SIG-M5 treated with dmso at 0.1 percent for 504 hours (cell line): ENCODE data around the gene SDF4.
"Not testable (repeated sequence)": the region's sequence is repeated elsewhere in the genome, so short reads cannot be mapped to it uniquely, and the experiment has no call there.

Experiments used
- DNase-seq: peaks from one replicate; lab custom pipeline; 2025; ENCODE audit not compliant: unreplicated experiment; lab: John Stamatoyannopoulos, UW

SDF4 gene

DNA sequence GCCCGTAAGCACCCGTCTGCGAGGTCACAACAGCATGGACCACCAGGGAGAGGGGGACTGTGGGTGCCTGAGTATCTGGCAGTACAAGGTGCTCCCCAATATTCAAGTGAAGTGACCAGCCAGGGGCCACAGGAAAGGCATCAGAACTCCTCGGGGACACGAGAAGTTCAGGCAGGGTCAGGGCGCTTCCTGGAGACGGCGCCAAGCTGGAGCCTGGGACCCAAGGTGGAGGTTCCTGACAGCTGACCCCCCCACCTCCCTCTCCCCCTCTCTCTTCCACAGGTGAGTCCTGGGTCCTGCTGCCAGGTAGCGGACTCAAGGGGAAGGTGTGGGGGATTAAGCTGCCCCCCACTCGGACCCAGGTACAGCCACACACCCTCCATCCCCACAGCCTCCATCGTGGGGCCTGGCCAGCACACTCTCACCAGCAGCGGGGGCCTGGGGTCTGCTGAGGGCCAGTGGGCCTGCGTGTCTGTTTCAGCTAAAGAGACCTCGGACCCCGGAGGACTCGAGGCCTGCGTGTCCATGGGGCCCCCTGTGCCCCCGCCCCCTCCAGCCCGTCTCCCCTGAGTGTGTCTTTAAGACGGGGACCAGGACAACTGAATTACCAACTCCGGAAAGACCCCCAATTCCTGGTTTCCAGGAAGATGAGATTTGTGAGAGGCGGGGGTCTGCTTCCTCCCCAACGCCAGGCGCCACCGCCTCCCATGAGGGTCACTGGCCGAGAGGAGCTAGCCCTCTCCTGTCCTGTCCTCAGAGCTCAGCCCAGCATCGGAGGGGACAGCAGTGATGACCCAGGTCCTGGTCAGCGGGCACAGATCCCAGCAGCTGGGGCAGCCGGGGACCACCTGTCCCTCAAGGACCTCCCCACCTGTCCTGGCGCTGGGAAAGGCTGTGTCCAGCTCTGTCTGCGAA is 31.6 kb downstream of the SDF4 start:
- DNase-seq, result no peak

DNA sequence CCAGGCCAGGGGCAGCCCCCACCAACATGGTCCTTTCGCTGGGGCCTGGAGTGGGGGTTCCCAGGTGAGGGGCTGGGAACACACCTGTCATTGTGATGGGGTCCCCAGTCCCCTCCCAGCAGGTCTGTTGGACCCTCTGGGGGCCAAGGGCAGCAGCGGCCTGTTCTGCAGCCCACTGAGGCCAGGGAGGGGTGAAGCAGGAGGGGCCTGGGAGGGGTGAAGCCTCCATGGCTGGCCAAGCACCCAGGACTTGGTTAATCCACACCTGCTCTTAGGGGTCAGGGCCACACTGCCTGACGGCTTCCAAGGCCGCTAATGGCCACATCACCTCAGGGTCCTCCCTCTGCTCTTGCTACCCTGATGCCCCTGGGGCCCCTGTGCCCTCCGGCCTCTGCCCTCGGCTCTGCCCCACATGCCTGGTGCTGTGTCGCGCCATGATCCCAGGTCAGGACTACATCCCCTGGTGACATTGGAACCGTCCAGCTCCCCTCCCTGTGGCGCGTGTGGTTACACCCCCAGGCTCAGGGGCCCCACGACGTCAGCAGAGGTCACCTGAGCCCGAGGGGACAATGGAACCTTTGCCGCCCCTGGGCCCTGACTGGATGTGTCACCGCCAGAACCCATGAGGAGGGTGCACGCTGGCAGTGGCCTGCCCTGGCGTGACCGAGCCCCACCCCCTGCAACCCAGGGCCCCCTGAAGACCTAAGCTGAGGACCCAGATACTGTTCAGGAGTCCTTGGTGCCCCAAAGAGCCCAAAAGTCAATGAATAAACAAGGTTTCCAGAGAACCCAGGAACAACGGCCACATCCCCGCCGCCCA is 32.5 kb downstream of the SDF4 start:
- DNase-seq, result no peak

DNA sequence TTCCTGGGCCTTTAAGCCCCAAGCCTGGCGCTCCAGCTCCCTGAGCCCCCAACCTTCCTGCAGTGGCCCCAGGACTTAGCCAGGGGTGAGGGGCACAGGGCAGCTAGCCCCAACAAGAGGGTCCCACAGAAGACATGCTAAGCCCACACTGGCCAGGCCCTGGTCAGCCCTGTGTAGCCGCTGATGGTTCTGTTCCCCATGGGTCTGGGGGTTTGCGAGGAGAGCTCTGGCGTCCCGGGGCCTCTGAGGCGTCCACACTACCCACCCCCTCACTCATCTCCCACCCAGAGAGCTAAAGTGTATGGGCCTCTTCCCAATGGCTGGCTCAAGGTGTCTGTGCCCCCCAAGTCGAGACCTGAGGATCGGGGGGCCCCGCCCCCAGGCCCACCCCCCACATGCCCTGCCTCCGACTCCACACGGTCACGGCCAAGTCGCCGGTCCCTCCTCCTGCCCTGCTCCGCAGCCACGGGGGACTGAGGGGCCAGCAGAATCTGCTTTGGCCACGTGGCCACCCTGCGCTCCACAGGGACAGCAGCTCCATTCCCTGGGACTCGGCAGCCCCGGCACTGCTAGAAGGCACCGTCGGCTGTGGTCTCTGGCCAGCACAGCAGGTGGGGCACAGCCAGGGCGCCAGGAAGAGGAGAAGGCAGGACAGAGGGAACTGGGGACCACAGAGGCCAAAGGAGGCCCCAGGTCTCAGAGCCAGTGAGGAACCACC is 33.2 kb downstream of the SDF4 start:
- no peak for DNase-seq

DNA sequence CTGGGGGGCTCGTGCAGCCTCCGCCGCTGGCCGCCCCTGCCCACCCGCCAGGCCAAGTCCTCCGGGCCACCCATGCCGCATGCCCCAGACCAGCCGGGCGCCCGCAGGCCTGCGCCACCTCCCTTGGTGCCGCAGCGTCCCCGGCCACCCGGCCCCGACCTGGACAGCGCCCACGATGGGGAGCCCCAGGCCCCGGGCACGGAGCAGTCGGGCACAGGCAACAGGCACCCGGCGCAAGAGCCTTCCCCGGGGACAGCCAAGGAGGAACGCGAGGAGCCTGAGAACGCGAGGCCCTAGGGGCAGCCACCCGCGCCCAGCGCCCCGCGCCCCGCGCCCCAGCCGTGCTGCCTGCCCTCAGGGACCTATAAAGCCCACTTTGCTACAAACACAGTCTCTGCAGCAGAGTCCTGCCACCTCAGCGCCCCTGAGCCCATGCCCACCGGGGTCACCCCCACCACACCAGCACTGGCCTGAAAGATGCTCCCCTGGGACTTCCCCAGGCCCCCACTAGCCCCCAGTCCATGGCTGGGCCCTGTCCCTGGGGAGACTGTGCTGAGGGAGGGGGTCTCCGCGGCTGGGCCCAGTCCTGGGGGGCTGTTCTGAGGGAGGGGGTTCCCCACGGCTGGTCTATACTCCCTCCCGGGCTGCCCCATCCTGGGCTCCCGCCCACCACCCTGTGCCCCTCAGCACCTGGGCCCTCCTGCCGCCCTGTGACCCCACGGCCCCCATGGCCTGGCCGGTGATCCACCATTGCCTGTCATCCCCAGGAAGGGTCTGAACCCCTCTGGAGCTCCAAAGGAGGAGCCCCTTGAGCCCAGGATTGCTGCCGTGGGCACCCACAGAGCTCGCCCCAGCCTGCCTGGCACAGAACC is 34.0 kb downstream of the SDF4 start:
- DNase-seq, result no peak

DNA sequence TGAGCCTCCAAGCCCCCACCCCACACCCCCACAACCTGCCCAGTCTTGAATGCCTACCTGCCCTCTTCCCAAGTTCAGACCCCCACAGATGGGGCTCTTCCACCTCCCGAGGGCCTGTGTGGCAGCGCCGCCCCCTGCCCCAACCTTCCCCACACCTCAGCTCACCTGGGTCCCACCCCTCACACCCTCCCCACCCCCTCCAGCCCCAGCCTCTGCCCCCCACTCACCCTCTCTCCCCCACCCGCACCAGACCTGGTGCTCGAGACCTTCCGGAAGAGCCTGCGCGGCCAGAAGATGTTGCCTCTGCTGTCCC is 34.7 kb downstream of the SDF4 start:
- DNase-seq, result no peak

DNA sequence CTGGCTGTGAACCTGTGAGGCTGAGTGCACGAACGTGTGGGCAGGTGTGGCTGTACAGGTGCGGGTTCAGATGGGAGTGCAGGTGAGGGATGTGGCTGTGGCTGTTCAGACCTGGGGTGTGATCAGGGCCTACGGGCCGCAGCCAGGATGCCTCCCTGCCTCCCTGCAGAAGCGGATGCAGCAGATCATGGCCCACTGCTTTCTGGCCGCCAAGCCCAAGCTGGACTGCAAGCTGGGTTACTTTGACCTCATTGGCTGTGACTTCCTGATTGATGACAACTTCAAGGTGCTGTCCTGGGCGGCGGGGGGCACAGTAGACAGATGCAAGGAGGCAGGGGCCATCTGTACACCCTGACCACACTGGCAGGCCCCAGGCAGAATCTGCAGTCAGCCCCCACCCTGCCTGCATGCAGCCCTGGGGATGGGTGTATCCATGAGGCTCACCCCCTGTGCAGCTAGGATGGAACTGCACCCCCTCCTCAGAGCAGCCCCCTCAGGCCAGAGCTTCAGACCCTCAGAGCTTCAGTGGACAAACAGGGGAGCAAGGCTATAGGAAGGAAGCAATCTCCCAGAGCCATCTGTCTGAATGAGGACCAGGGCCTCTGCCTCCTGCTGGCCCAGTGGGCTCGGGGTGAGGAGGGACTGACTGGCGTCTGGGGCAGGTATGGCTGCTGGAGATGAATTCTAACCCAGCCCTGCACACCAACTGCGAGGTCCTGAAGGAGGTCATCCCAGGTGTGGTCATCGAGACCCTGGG is 35.2 kb downstream of the SDF4 start:
- DNase-seq, result no peak

DNA sequence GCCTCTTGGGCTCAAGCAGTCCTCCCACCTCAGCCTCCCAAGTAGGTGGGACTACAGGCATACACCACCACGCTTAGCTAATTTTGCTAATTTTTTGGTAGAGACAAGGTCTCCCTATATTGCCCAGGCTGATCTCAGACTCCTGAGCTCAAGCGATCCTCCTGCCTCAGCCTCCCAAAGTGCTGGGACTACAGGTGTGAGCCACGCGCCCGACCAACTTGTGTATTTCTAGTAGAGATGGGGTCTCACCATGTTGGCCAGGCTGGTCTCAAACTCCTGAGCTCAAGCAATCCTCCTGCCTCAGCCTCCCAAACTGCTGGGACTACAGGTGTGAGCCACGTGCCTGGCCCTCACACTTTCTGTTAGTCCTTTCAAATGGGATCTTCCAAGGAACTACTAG is 36.1 kb downstream of the SDF4 start:
- not testable (repeated sequence) for DNase-seq

DNA sequence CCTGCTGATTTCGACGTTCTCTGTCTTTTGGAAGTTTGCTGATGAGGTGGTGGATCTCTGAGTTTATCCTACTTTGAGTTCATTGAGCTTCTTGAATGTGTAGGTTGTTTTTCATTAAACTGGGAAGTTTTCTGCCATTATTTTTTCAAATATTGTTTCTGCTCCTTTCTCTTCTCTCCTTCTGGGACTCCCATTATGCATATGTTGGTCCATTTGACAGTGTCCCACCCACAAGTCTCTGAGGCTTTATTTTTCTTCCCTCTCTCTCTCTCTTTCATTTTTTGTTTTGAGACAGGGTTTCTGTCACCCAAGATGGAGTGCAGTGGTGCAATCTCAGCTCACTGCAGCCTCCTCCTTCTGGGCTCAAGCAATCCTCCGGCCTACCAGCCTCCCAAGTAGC is 37.1 kb downstream of the SDF4 start:
- DNase-seq, result no peak

DNA sequence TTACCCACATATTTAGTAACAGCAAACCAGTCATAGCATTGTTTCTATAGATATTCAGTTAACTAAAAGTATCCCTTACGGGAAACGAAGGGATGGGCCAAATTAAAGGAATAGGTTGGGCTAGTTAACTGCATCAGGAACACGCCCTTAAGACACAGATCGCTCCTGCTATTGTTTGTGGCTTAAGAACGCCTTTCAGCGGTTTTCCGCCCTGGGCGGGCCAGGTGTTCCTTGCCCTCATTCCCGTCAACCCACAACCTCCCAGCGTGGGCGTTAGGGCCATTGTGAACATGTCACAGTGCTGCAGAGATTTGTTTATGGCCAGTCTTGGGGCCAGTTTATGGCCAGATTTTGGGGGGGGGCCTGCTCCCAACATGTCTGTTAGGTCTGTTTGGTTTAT is 40.1 kb downstream of the SDF4 start:
- no peak for DNase-seq

DNA sequence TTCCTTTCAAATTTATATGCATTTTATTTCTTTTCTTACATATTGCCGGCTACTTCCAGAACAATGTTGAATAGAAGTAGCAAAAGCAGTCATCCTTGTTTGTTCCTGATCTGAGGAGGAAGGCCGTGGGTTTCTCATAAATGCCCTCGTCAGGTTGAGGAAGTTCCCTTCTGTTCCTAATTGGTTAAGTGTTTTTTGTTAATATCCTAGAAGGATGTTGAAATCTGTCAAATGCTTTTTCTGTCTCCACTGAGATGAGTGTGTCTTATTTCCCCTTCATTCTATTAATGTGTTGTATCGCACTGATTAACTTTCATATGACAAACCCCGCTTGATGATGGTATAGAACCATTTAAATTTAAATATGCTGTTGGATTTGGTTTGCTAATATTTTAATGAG is 42.7 kb downstream of the SDF4 start:
- DNase-seq, result peak; percentile 56

DNA sequence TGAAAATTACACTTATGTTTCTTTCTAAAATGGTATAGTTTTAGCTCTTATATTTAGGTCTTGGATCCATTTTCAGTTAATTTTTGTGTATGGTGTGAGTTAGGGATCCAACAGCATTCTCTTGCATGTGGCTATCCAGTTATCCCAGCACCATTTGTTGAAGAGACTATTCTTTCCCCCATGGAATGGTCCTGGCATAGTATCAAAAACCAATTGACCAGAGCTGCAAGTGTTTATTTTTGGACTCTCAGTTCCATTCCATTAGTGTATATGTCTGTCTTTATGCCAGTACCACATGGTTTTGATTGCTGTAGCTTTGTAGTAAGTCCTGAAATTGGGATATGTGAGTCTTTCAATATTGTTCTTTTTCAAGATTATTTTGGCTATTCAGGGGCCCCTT is 43.9 kb downstream of the SDF4 start:
- no peak for DNase-seq

DNA sequence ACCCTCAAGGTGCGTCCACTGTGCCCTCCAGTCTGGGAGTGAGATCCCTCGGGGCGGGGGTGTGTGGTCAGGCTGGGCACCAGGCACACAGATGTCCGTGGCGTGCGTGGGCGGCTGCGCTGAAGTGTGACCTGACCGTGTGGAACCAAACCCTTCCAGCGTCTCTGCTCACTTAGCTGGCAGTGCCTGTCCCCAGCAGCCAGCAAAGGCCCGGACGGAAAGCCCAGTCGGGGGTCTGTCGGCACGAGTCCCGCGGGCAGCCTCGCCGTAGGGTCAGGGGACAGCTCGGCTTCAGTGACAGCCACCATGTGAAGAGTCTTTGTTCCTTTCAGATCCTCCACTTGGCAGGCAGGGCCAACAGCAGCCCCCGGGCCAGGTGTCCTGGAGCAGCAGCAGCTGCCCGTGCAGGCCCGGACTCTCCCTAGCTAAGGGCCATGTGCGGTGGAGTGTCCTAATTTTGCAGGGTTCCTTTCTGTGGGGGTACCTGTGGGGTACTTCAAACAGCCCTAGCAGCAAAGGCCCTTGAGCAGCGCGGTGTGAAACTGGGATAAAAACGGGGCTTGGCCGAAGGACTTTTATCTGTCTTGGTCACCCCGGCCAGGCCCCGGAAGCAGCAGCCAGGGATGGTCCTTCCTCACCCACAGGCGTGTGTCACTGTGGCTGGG is 46.6 kb downstream of the SDF4 start:
- DNase-seq, result no peak

DNA sequence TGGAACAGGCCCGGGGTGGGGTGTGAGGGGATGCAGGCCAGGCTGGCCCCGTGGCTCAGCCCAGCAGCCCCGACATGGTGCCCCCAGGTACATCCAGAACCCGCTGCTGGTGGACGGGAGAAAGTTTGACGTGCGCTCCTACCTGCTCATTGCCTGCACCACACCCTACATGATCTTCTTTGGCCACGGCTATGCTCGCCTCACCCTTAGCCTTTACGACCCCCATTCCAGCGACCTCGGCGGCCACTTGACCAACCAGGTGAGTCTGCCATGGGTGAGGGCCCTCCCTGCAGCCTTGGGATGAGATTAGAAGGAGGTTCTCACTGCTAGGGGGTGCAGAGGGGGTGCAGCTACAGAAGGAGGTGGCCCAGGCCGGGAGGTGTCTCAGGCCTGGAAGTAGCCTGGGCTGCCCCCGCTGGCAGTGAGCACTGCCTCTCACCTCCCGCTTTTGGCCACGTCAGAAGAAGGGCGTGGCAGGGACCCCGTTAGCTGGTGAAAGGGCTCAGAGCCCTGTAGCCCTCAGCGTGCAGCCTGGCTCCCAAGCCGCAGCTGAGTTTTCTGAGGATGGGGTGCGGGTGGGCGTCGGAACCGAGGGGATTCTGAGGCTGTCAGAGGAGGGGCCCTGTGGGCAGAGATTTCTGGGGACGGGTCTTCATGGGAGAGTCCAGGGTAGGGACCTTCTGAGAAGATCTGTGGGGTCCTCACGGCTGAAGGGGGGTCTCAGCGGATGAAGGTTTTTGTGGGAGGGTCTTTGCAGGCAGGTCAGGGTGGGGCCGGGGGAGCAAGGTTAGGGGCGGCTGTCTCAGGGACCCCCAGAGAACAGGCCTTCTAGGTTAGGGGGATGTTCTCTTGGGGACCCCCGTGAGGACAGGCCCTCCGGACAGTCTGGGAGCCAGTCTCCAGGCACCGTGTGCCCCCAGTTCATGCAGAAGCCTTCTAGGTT is 47.7 kb downstream of the SDF4 start:
- DNase-seq, result no peak

DNA sequence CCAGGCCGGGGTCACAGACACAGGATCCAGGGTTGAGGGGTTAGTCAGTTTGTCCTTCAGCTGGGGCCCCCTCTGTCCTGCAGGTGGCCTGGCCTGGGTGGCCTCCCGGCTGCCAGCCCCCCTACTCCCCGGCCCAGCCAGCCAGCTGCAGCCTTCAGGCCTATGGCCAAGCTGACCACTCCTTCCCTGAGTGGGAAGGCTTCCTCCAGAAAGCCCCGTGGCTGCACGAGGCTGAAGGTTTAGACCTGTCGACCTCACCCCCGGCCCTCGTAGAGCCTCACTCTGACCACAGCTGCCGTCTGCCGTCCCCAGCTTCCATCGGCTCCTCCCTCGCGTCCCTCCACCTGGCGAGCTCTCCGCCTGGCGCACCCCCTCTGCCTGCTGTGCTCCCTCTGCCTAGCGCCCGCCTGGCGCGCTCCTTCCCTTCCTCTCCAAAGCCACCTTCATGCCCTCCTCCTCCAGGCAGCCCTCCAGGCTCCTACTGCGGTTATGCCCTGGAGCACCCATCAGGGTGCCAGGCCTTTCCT is 48.5 kb downstream of the SDF4 start:
- no peak for DNase-seq

DNA sequence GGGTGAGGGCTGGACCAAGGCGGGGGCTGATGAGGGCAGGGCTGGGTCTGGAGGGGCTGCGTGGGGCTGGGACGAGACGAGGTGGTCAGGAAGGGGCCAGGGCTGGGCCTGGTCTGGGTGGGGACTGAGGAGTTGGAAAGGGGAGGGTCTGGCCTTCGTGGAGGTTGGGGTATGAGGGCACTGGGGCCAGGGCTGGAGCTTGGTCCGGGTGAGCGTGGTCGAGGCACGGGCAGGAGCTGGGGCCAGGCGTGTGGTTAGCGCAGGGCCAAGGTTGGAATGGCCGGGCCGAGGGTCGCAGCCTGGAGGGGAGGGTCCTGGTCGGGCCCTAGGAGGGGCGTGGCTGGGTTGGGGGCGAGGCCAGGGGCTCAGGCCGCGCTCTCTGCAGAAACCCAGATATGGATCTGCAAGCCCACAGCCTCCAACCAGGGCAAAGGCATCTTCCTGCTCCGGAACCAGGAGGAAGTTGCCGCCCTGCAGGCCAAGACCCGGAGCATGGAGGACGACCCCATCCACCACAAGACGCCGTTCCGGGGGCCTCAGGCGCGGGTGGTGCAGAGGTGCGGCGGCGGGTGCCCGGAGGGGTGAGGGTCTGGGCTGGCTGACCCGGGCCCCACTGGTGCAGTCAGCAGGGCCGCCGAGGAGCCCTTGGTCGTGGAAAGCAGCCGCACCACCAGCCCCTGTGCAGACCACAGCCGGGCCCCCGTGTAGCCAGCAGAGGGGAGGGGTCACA is 49.1 kb downstream of the SDF4 start:
- no peak for DNase-seq

DNA sequence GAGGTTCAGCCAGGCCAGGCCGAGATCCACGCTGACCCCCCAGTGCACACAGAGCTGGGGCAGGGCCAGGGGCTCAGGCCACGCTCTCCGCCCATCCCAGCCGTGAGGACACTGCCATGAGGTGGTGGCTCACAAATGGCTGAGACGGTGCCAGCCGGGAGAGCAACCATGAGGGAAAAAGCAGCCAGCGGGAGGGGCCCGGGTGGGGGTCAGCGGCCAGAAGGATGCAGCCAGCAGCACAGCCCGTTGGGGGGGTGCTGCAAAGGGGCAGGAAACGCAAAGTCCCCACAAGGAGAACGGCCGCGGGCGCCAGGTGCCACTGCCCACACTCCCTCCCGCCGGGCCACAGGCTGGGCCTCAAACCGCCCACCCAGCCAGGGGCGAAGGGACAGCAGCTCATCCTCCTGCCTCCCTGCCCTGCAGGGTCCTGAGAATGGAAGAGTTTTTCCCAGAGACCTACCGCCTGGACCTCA is 49.8 kb downstream of the SDF4 start:
- no peak for DNase-seq
